A549 (cell line): ENCODE data around the gene GNA15. TPM values are rescaled to one million over a fixed set of nuclear protein-coding genes. Genes with fewer than 3 reads are reported as not detected.

Source experiments
- ATAC-seq, 2 experiments: fragments of 200-7000 bp in 1 of 2; fragments of >200 bp in 1 of 2; cut with Nextera tagmentation in 1 of 2; cut with Tn5 transposase in 1 of 2; 3 replicates each; pipeline versions ENCODE4 v1.8.0 to v1.9.1; 2018 to 2020; ENCODE audit warnings: mild to moderate bottlenecking in 1 of 2, moderate library complexity in 1 of 2
- CTCF ChIA-PET: fragments of 300-600 bp; sonication (Branson Sonifier 250); formaldehyde crosslinking; extraction: SDS; loops from one replicate; lab custom pipeline; 2021; ENCODE audit warnings: antibody characterized with exemption, inconsistent platforms; lab: Yijun Ruan, JAX
- POLR2A ChIA-PET: fragments of 350-600 bp; formaldehyde crosslinking; extraction: SDS; loops from one replicate; lab custom pipeline; 2021; ENCODE audit warnings: antibody characterized with exemption, inconsistent platforms; lab: Yijun Ruan, JAX
- DNase-seq, 2 experiments: peaks; one replicate each; pipeline versions ENCODE4 v3.0.0 to v3.0.0-alpha.2; 2011 to 2016; ENCODE audit warnings: low read depth in 1 of 2, low spot score in 1 of 2
- FAIRE-seq: peaks from 2 replicates; lab custom pipeline; 2011; peaks lifted over from hg19 to GRCh38; lab: Jason Lieb, UNC
- H3K27ac ChIP-seq, 2 experiments: fragments of >200 bp; sonication (Bioruptor Twin); formaldehyde crosslinking; 3 replicates each; pipeline ENCODE4 v1.5.1; 2016 to 2017
- H3K4me1 ChIP-seq: fragments of >200 bp; sonication (Bioruptor Twin); formaldehyde crosslinking; 3 replicates; pipeline ENCODE4 v1.6.1; 2016
- H3K4me2 ChIP-seq: fragments of >200 bp; sonication (Bioruptor Twin); formaldehyde crosslinking; 3 replicates; pipeline ENCODE4 v1.6.1; 2016
- H3K4me3 ChIP-seq: fragments of >200 bp; sonication (Bioruptor Twin); formaldehyde crosslinking; 3 replicates; pipeline ENCODE4 v1.5.1; 2016
- H3K9me3 ChIP-seq: fragments of >200 bp; sonication (Bioruptor Twin); formaldehyde crosslinking; 3 replicates; pipeline ENCODE4 v1.6.1; 2016
- BHLHE40 ChIP-seq: IDR thresholded peaks from 2 replicates; pipeline ENCODE4 v1.6.1; 2012; ENCODE audit warnings: low read depth, low read length, inconsistent platforms
- CEBPB ChIP-seq, 2 experiments: fragments of >200 bp in 1 of 2; sonication (Bioruptor Twin) in 1 of 2; formaldehyde crosslinking in 1 of 2; IDR thresholded peaks; 2 replicates each; pipeline ENCODE4 v1.6.1; 2012 to 2016
- CHD2 ChIP-seq: fragments of 150-350 bp; IDR thresholded peaks from 2 replicates; pipeline ENCODE4 v1.6.1; 2014; ENCODE audit warnings: low read length; ENCODE audit not compliant: partially characterized antibody
- CHD4 ChIP-seq: fragments of 200-600 bp; sonication (generic); IDR thresholded peaks from 2 replicates; pipeline ENCODE4 v1.6.1; 2016; ENCODE audit warnings: antibody characterized with exemption, mild to moderate bottlenecking, borderline replicate concordance
- FOXS1 ChIP-seq: fragments of 250-450 bp; sonication (Bioruptor Pico); IDR thresholded peaks from 2 replicates; pipeline ENCODE4 v1.5.0; 2020; ENCODE audit warnings: mild to moderate bottlenecking, moderate library complexity
- HDAC2 ChIP-seq: fragments of 200-600 bp; sonication (generic); IDR thresholded peaks from 2 replicates; pipeline ENCODE4 v1.6.1; 2016
- HEYL ChIP-seq: fragments of 250-450 bp; sonication (Bioruptor Pico); IDR thresholded peaks from 2 replicates; pipeline ENCODE4 v1.8.0; 2021; ENCODE audit warnings: mild to moderate bottlenecking, moderate library complexity
- HOXA7 ChIP-seq: fragments of 250-450 bp; sonication (Bioruptor Pico); IDR thresholded peaks from 2 replicates; pipeline ENCODE4 v1.5.0; 2020; ENCODE audit warnings: mild to moderate bottlenecking, moderate library complexity
- HOXB13 ChIP-seq: fragments of 250-450 bp; sonication (Bioruptor Pico); IDR thresholded peaks from 2 replicates; pipeline ENCODE4 v1.5.0; 2020; ENCODE audit warnings: low read depth, mild to moderate bottlenecking, moderate library complexity
- JUN ChIP-seq, 2 experiments: fragments of >200 bp; sonication (Bioruptor Twin); formaldehyde crosslinking; IDR thresholded peaks; 2 replicates in 1 of 2; 3 replicates in 1 of 2; pipeline ENCODE4 v1.6.1; 2016 to 2017
- KDM5A ChIP-seq: fragments of 200-600 bp; sonication (generic); IDR thresholded peaks from 2 replicates; pipeline ENCODE4 v1.6.1; 2016; ENCODE audit warnings: antibody characterized with exemption, mild to moderate bottlenecking
- MAFK ChIP-seq: fragments of 450-650 bp; IDR thresholded peaks from 2 replicates; pipeline ENCODE4 v1.6.1; 2014; ENCODE audit not compliant: partially characterized antibody
- MAZ ChIP-seq: fragments of 150-350 bp; IDR thresholded peaks from 2 replicates; pipeline ENCODE4 v1.6.1; 2014; ENCODE audit warnings: antibody characterized with exemption, low read depth, low read length, borderline replicate concordance
- PBX3 ChIP-seq: IDR thresholded peaks from 2 replicates; pipeline ENCODE4 v1.6.1; 2012
- PHF8 ChIP-seq: fragments of 200-600 bp; sonication (generic); IDR thresholded peaks from 2 replicates; pipeline ENCODE4 v1.6.1; 2016; ENCODE audit warnings: low read depth, mild to moderate bottlenecking, antibody characterized with exemption, moderate library complexity, borderline replicate concordance
- POLR2A ChIP-seq: IDR thresholded peaks from 2 replicates; pipeline ENCODE4 v1.6.1; 2012; ENCODE audit warnings: mild to moderate bottlenecking, low read length
- RARB ChIP-seq: fragments of 250-450 bp; sonication (Bioruptor Pico); IDR thresholded peaks from 2 replicates; pipeline ENCODE4 v1.8.0; 2021; ENCODE audit warnings: mild to moderate bottlenecking, moderate library complexity
- RCOR1 ChIP-seq: fragments of 150-350 bp; IDR thresholded peaks from 2 replicates; pipeline ENCODE4 v1.6.1; 2014; ENCODE audit warnings: antibody characterized with exemption, low read length, low read depth
- USF2 ChIP-seq: fragments of 450-650 bp; IDR thresholded peaks from 2 replicates; pipeline ENCODE4 v1.6.1; 2014; ENCODE audit warnings: antibody characterized with exemption
- ZNF302 ChIP-seq: fragments of 250-450 bp; sonication (Bioruptor Pico); IDR thresholded peaks from 2 replicates; pipeline ENCODE4 v1.9.0; 2021; ENCODE audit warnings: inconsistent platforms, mild to moderate bottlenecking, moderate library complexity
- ZSCAN20 ChIP-seq: fragments of 250-450 bp; sonication (Bioruptor Pico); IDR thresholded peaks from 2 replicates; pipeline ENCODE4 v1.8.0; 2022; ENCODE audit warnings: mild to moderate bottlenecking, moderate library complexity
- WGBS: methylation state at CpG from one replicate; pipeline ENCODE4 v1.1.6; 2017; ENCODE audit errors: missing lambda C conversion rate; 5-methylcytosine and 5-hydroxymethylcytosine counted together
- polyA plus RNA-seq, 4 experiments: library from polyadenylated mRNA; depleted of rRNA in 3 of 4; stranded (reverse); fragments of >200 nt; fragmentation: RNase III in 1 of 4; extraction: RNeasy Plus Mini Kit Qiagen cat#74134 plus additional on column Dnase treatment in 1 of 4; gene quantifications; 2 replicates in 3 of 4; 3 replicates in 1 of 4; pipeline ENCODE4 v1.2.3, GENCODE V29; 2011 to 2017
- TF ChIP-seq, protein P1 (sequence below): IDR thresholded peaks from 2 replicates; pipeline ENCODE4 v1.6.1; 2012
- TF ChIP-seq, protein P2 (sequence below): fragments of >200 bp; sonication (Bioruptor Twin); formaldehyde crosslinking; IDR thresholded peaks from 2 replicates; pipeline ENCODE4 v1.6.1; 2016
- TF ChIP-seq, protein P3 (sequence below): IDR thresholded peaks from 2 replicates; pipeline ENCODE4 v1.6.1; 2012; ENCODE audit warnings: low read depth, borderline replicate concordance

The GNA15 gene
- polyA plus RNA-seq, 2 of the 4 experiments (the other 2 are of a cell fraction): 0.06 TPM; not detected in 1

DNA sequence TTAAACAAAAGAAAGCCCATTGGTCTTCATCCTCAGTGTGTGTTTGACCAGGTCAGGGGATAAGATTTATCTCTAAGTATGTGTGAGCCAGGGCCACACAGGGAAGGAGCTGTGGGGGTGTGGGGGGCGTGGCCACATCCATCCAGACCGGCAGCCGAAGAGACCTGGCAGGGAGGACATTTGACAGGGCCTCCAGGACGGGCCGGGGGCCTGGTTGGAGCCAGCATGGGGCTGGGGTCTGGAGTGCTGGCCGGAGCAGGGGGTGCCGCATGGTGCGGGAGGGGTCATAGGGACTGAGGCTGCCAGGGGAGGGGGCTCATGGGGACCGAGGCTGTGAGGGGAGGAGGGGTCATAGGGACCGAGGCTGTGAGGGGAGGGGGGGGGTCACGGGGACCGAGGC lies 20.4 kb upstream of the GNA15 start (continued):
- TF ChIP-seq MAFK (no peak), RARB (CRISPR knock-in tag) (no peak)

DNA sequence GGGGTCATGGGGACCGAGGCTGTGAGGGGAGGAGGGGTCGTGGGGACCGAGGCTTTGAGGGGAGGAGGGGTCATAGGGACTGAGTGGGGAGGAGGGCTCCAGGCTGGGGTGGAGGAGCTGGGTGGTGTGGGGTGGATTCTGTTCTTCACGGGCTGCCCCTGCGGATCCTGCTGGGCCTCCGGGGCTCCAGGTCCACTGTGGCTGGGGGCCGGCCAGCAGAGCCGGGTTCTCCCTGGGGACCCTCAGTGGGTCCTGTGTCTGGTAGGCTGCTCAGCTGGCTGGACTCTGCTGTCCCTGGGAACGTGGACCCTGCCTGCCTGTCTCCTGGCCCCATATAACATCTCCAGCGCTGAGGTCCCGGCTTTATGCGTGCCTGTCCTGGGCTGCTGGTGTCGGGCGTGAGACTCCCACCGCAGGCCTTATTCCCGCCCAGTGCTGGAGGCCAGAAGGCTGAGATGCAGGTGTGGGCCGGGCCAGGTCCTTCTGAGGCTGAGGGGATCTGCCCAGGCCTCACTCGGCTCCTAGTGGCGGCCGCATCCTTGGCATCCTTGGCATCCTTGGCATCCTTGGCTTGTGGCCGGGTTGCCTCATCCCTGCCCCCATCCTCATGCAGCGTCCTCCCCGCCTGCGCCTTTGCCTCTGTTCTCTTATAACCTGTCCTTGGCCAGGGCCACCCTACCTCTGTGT lies 19.8 kb upstream of the GNA15 start:
- CTCF ChIA-PET: interaction anchor here (0.5 to 3.0 kb wide), 7 partner anchors 8 to 339 kb away, joined by 3 to 17 read pairs (median 8); no protein-coding TSS in a partner anchor
- Histone ChIP-seq H3K9me3 (no peaks in the 10 kb centered on the region), H3K4me3 (no peak overlapping the region), H3K4me2 (peak overlapping the region; percentile 43), H3K27ac (peak overlapping the region; percentile 68 to 87), H3K4me1 (peaks cover 18% of the 10 kb centered on the region)
- ATAC-seq (peak; percentile 48 to 73; a peak in 4 of 6 replicates), DNase-seq (peak in 1 of 2 experiments; percentile 36), FAIRE-seq (no peak)
- POLR2A ChIA-PET: no interaction called here
- 60% methylated on average over 2 of the region's 24 CpGs for WGBS
- TF ChIP-seq CEBPB (IDR thresholded peaks at IDR 0.05) (peak in 1 of 2 experiments; percentile 53; a peak in 2 of 4 replicates), PHF8 (no peak), CHD2 (no peak), BHLHE40 (no peak)
- TF ChIP-seq, protein P1, sequence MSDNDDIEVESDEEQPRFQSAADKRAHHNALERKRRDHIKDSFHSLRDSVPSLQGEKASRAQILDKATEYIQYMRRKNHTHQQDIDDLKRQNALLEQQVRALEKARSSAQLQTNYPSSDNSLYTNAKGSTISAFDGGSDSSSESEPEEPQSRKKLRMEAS: 0 out of 2 replicates have a peak, but pooled peaks have one; percentile 46

DNA sequence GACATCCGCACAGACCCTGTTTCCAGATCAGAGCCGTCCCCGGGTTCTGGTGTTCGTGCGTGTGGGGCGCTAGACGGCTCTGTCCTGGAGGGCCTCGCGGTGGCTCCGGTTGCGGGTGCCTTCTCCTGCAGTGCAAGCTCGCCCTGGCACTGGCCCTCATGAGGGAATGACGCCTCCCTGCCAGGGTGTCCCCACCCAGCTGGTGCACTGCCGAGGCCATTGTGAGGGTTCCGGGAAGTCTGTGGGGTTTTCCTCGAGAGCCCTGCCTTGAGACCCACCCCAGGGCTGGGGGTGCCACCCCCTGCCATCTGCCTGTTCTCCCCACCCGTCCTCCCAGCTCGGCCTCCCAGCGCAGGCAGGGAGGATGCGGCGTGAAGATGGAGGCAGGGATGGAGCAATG lies 19.2 kb upstream of the GNA15 start:
- POLR2A ChIA-PET: no interaction called here
- WGBS: 78% methylated on average over 6 of the region's 21 CpGs
- CTCF ChIA-PET: interaction anchor here (0.8 to 3.0 kb wide), 6 partner anchors 8 to 158 kb away, joined by 3 to 17 read pairs (median 6); no protein-coding TSS in a partner anchor
- Histone ChIP-seq H3K9me3 (no peaks in the 10 kb centered on the region), H3K27ac (peak overlapping the region; percentile 68 to 87; a peak in 4 of 6 replicates), H3K4me1 (peaks cover 18% of the 10 kb centered on the region), H3K4me3 (no peak overlapping the region), H3K4me2 (peak overlapping the region; percentile 43)
- ATAC-seq: no peak; a peak in 1 of 6 replicates
- FAIRE-seq: no peak
- DNase-seq: no peak
- no peak for TF ChIP-seq JUN (IDR thresholded peaks at IDR 0.05)
- no peak for TF ChIP-seq PBX3
- no peak for TF ChIP-seq HOXB13
- no peak for TF ChIP-seq MAZ
- TF ChIP-seq USF2: no peak
- TF ChIP-seq FOXS1 (CRISPR knock-in tag): no peak
- TF ChIP-seq ZNF302 (CRISPR knock-in tag): no peak
- TF ChIP-seq ZSCAN20 (CRISPR knock-in tag): no peak
- no peak for TF ChIP-seq KDM5A
- no peak for TF ChIP-seq CHD4
- no peak for TF ChIP-seq RARB (CRISPR knock-in tag)
- no peak for TF ChIP-seq POLR2A
- TF ChIP-seq, protein P2, sequence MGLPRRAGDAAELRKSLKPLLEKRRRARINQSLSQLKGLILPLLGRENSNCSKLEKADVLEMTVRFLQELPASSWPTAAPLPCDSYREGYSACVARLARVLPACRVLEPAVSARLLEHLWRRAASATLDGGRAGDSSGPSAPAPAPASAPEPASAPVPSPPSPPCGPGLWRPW: no peak
- TF ChIP-seq HOXA7: no peak
- TF ChIP-seq, protein P3, sequence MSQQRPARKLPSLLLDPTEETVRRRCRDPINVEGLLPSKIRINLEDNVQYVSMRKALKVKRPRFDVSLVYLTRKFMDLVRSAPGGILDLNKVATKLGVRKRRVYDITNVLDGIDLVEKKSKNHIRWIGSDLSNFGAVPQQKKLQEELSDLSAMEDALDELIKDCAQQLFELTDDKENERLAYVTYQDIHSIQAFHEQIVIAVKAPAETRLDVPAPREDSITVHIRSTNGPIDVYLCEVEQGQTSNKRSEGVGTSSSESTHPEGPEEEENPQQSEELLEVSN: no peak
- no peak for TF ChIP-seq HDAC2
- TF ChIP-seq RCOR1: no peak
- TF ChIP-seq HEYL (CRISPR knock-in tag): no peak
